ENCODE data around the gene TMEM233. TPM values are rescaled to one million over a fixed set of nuclear protein-coding genes. Genes with fewer than 3 reads are reported as not detected.

Gene TMEM233
- total and polyA plus RNA-seq, 9 of the 15 experiments (the other 6 are each of a cell fraction or from before 2014, with no cell fraction given) = 0.04 to 0.17 (median 0.07) TPM; not detected in 2

DNA sequence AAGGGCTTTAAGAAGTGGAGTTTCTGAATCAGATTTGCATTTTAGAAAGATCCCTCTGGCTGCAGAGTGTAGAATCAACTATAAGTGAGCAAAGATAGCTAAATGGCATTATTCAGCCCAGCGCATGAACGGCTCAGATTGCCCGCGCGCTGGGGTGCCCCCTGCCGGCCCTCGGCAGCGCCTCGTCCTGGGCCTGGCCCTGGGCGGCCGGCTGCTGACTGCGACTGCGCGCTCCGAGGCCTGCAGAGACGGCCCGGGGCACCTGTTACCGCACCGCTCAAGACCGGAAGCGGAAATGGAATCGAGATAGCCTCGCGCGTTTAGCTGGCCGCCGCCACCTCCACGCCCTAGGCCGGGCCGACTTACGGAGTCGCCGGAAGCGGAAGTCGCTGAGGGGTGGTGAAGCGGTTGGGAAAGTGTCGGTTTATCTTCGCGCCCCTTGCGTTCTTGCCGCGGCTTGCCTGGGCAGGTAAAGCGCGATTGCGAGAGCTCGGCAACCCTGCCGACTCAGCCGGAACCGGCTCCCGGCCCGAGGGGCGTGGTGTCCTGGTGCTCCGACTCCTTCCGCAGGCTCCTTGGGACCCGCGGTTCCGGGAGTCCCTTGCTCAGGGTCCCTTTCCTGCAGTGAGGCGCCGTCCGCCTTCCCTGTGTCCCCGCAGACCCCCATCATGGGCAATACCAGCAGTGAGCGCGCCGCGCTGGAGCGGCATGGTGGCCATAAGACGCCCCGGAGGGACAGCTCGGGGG lies 74.2 kb downstream of the TMEM233 start, which contains the start of gene PRKAB1 (continued):
- TF ChIP-seq, protein P1, sequence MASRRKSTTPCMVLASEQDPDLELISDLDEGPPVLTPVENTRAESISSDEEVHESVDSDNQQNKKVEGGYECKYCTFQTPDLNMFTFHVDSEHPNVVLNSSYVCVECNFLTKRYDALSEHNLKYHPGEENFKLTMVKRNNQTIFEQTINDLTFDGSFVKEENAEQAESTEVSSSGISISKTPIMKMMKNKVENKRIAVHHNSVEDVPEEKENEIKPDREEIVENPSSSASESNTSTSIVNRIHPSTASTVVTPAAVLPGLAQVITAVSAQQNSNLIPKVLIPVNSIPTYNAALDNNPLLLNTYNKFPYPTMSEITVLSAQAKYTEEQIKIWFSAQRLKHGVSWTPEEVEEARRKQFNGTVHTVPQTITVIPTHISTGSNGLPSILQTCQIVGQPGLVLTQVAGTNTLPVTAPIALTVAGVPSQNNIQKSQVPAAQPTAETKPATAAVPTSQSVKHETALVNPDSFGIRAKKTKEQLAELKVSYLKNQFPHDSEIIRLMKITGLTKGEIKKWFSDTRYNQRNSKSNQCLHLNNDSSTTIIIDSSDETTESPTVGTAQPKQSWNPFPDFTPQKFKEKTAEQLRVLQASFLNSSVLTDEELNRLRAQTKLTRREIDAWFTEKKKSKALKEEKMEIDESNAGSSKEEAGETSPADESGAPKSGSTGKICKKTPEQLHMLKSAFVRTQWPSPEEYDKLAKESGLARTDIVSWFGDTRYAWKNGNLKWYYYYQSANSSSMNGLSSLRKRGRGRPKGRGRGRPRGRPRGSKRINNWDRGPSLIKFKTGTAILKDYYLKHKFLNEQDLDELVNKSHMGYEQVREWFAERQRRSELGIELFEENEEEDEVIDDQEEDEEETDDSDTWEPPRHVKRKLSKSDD (conservative IDR thresholded peaks at IDR 0.05; ENCODE audit: low read length) = no peak; the same call in 1 of the 2 replicates
- TF ChIP-seq, protein P2, sequence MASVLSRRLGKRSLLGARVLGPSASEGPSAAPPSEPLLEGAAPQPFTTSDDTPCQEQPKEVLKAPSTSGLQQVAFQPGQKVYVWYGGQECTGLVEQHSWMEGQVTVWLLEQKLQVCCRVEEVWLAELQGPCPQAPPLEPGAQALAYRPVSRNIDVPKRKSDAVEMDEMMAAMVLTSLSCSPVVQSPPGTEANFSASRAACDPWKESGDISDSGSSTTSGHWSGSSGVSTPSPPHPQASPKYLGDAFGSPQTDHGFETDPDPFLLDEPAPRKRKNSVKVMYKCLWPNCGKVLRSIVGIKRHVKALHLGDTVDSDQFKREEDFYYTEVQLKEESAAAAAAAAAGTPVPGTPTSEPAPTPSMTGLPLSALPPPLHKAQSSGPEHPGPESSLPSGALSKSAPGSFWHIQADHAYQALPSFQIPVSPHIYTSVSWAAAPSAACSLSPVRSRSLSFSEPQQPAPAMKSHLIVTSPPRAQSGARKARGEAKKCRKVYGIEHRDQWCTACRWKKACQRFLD (CRISPR knock-in tag; IDR thresholded peaks at IDR 0.05) = peak; percentile 66
- TF ChIP-seq, protein P3, sequence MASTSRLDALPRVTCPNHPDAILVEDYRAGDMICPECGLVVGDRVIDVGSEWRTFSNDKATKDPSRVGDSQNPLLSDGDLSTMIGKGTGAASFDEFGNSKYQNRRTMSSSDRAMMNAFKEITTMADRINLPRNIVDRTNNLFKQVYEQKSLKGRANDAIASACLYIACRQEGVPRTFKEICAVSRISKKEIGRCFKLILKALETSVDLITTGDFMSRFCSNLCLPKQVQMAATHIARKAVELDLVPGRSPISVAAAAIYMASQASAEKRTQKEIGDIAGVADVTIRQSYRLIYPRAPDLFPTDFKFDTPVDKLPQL (IDR thresholded peaks at IDR 0.05; ENCODE audit: extremely low read depth, insufficient read length) = peak; percentile 11
- TF ChIP-seq ZNF324 (CRISPR knock-in tag; IDR thresholded peaks at IDR 0.05) (no peak), NFIC (IDR thresholded peaks at IDR 0.05) (0 out of 2 replicates have a peak, but pooled peaks have one; percentile 25), NFRKB (IDR thresholded peaks at IDR 0.05; ENCODE audit: low read depth) (peak; percentile 70), RFX1 (IDR thresholded peaks at IDR 0.05) (no peak), IRF2 (CRISPR knock-in tag; IDR thresholded peaks at IDR 0.05) (no peak), HDAC8 (tag; IDR thresholded peaks at IDR 0.05) (no peak; the same call in 1 of the 2 replicates), LCOR (CRISPR knock-in tag; IDR thresholded peaks at IDR 0.05) (peak; percentile 77; the same call in 1 of the 2 replicates), ZNF584 (CRISPR knock-in tag; IDR thresholded peaks at IDR 0.05; ENCODE audit: low read depth) (no peak)

Measured in K562 (cell line).